ENCODE data around the gene PBX1.

PBX1 gene

DNA sequence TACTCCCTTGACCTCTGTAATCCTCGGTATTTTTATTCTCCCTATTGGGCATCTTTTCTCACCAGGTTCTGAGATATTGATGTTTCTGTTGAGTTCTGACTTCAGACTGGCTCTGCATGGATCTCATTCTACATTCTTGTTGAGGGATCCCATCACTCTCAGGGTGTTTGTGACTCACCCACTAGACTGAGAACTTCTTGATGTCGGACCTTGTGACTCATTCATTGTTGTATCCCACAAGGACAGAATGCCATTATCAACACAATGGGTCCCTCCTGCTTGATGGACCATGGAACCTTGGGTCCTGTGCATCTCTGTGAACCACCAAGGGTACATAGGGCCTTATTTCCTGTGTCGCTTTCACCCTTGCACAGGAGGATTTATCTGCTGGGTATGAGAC lies 174.1 kb downstream of the PBX1 start:
- DNase-seq: no peak

DNA sequence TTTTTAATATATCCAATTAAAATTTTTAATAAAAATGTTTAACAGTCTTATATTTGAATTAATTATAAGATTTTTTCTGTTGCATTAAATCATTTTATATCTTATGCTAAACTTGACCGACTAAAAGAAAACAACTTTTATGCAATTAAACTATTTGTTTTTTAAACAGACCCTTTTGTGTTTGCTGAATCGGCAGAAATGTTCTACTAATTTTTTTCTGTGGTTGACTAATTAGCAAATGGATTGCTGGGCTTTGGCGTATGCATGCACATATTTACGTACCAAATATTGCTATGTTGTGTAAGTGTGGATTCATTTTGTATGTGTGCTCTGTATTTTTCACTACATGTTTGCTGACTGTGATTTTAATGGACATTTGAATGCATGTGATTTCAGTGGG lies 174.8 kb downstream of the PBX1 start:
- no peak for DNase-seq

DNA sequence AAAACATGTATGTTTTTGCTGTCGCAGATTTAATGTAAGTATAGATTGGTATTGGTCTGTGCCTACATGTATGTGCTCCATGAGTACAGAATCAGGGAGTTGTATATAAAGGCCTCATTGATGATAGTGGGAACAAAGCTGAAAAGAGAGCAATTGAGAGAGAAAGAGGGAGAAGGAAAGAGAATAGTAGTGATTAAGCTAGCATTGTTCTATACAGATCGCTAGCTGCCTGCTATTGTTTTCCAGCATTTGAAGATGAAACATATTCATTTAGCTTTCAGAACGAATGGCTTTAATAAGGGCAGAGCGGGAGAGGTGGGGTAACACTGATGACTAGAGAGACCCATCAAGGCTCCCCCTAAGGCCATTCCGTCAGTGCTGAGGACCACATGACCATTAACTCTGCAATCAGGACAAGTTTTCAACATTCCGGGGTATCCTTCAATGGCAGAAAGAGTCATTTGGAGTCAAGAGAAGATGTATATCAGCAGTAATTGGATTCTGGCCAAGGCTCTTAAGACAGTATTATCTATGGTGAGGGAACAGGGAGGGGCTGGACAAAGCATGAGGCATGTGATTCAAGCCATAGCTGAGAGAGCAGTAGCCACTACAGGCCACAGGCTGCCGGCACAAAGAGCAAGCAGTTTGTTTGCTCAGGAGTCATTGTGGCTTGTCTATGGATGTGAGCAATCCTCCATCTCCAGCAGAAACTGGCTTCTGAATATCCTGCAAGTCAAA lies 176.5 kb downstream of the PBX1 start:
- DNase-seq: no peak

DNA sequence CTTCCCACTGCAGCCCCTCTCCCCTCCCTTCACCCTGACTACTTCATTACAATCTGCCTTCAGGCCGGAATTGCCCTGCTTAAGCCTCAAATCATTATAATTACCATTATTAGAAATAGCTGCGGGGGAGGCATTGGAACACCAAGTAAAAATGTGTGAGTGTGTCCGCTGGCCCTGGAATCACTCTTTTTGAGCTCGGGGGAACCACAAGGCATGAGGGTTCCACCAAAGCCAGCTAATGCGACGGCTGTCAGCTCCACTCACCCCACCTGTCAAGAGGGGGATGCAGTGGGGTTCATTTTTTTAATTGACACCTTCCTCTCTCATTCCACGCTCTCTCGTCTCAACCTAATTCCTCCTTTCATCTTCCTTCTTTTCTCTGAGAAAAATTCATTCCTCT lies 177.2 kb downstream of the PBX1 start:
- no peak for DNase-seq

DNA sequence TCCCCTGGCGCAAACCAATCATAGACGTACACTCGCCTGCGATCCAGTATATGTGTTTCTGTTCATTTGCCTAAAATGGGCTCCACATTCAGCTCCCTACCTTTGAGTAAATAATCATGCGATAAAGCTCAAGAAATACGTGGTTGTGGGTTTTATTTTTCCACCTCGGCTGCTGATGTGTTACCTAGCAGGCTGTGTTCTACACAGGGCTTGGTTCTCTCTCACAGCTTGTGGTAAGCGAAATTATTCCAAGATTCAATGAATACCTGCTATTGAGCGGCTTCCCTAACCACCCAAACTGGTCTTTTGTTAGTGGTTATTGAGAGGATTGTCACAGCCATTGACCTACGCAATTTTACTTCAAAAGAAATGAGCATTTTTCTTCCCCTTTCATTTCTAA lies 180.2 kb downstream of the PBX1 start:
- no peak for DNase-seq

DNA sequence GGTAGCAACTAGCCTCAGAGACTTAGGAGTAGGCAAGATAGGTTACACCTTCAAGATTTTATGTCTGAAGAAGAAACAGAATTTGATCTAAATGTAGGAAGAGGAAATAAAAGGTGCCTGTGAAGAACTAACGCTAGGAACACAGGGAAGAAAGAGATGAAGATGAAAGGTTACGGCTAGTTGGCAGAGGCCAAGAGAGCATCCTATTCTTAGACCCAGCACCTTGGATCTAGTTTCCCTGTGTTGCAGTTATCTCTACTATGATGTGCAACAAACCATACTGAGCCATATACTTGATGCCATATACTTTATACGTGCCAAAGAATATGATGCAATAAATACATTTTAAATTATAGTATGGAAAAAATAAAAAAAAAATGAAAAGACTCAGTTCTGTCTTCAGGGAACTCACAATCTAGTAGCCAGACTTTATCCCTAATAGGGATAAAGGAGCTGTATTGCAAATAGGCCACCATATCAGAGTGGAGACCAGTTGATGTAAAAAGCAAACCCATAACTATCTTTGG lies 181.1 kb downstream of the PBX1 start:
- DNase-seq: no peak

DNA sequence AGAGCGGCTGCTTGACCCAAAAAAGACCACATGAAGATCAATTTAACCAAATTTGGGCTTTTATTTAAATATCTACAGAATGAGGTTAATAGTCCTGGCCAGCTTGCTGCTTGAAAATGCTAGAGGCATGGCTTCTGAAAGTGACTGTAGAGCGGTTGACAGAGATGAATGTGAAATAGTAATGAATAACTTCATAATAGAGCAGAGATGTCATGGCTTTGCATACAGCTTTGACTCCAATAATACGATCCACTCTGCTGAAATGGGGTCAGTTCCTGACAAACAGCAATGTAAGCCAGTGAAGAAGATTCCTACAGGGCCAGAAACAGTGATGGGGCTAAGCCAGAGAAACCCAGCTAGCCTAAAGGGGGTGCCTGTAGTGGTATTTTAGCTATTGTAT lies 183.8 kb downstream of the PBX1 start:
- DNase-seq: no peak

DNA sequence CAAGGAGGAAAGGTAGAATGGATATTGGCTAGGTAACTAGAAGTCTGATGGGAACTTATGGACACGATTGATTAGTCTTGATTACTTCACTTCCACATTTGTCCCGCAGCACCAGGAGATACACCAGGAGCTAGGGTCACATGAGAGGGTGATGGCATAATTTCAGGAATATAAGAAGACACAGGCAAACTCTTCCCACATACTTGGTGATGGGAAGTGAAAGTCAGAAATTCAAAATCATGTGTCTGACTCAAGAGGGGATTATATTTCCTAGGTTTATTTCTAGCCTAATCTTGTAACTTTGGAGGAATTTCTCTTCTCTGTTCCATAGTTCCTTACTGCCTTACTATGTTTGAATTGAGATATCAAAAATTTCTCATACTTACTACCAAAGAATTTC lies 185.0 kb downstream of the PBX1 start:
- DNase-seq: no peak

DNA sequence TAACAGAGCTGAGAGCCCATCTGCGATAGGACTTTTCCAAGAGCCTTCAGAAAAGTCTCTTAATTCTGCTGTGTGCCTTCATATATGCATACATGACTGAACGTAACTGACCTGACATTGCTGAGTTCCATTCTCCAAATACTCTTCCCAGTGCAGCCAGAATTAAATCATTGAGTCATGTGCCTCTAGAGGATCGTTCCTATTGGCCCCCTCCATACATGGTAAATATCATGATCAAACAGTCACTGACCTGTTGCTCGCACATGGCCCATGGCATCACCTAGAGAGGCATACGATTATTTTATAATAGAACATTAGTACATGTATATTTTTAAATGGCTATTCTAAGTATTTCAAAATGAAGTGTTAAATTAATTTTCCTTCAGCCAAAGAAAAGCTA lies 186.8 kb downstream of the PBX1 start:
- DNase-seq: no peak

DNA sequence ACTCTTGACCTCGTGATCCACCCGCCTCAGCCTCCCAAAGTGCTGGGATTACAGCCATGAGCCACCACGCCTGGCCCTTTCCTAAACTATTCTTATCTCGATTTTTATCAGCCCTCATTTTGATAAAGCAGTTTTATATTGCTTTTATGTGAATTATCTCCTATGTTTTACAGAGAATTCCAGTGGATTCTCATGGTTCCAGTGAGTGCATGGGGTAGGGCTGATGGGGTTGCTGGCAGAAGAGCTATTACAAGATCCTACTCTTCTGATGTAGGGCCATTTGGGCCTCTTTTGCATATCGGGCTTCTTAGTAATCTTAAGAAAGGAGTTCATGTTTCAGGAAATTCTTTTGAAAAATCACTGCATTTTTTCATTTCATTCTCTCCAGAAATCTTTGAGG lies 187.6 kb downstream of the PBX1 start:
- DNase-seq: no peak

DNA sequence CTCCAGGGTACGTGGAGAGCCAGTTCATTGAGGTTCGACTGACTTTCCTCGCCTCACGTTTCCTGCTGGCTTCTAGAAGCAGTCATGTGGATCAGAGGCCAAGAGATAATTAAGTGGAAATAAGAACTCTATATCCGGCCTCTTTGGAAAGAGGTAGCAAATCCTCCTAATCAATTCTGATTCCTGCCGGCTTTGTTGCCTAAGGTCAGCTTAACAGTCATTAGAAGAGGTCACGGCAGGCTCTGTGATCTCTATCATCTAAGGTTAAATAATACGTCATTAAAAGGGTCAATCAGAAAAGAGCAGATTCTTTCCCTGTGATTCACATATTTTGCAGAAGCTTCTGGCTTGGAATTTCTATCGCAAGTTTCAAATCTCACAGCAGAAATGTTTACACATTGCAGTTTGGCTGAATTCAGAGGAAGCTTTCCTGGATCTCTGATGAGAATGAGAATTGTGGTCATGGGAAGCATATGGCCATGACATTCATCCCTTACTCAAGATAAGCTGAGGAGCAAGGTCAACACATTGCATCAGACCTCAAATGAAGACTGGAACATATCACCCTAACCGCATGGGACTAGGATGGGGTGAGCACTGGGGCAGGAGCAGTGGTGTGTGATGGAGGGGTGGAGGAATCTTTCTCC lies 189.4 kb downstream of the PBX1 start:
- DNase-seq: no peak

DNA sequence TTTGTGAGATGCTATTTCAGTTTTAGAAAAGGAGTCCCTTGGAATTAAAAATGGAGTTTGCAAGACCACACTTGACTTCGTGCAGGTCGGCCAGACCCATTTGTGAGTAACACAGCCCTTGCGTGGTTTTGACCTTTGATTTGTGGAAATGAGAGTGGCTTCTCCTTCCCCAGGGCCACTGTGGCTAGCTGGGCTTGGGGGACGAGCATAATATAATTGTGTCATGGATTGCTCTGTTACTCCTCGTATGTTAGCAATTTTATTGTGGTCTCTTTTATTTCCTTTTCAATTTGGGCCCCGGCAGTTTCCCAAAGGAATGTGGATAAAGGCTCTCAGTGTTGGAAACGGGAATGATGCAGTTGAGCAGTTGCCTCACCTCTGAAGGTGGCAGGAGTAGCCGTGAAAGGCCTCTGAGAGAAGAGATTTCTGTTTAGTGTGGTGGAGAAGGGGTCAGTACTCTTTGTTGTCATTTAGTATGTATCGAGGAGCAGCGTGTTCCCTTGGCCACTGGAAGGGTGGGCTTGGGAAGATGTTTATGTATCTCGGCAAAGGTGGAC lies 194.6 kb downstream of the PBX1 start:
- DNase-seq: no peak

DNA sequence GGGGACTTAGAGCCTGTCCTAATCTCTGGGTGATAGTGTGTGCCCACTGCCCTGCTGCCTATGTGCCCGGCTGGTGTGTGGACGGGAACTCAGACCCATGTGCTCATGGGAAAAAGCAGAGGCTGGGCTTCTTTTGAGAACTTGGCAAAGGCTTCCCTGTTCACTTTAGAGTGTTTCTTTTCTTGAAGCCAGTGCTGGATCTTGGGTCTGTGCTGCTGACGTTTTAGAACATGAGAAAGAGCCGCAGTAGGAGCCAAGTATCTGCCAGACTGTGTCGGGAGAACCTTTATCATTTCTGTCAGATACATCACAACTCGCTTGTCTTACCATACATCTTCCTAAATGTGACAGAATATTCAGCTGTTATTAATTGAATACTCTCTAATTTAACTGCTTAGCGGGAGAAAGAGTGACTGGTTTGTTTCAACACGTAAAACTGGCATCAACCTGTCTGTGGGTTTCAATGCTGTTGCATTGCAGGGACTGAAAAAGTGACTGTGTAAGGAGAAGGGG lies 195.2 kb downstream of the PBX1 start:
- no peak for DNase-seq

DNA sequence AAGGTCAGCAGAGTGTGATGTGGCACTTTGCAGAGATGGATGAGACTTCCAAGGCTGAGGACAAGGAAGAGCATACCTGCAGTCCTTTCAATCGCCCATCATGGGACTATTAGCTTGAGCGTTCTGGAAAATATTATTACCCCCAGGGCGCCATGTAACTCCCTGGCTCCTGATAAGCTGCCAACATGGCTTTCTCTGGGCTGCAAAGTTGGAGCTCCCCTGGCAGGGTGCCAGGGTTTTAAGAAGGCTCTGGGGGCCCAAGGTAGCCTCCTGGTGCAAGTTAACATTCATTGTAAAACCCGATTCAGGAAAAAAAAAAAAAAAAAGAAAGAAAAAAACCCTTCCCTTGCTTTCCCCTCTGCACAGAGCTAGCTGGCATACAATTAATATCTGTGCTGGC lies 196.7 kb downstream of the PBX1 start:
- no peak for DNase-seq

DNA sequence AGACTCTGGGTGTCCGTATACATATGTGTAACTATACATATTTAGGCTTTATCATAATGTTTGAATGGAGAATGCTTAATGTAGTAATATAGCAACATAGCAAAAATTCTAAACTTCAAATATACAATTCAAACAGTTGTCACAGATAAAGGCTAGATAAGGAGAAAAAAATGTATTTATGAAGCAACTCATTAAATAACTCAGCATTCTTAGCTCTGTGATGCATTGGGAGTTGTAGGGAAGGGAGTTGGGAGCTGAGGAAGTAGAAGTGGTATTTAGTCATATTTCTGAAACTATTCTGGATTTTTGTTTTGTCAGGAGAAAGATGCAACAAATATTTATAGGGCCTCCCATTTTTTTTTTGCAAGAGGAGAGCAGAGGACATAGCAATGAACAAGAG lies 197.8 kb downstream of the PBX1 start:
- DNase-seq: no peak

DNA sequence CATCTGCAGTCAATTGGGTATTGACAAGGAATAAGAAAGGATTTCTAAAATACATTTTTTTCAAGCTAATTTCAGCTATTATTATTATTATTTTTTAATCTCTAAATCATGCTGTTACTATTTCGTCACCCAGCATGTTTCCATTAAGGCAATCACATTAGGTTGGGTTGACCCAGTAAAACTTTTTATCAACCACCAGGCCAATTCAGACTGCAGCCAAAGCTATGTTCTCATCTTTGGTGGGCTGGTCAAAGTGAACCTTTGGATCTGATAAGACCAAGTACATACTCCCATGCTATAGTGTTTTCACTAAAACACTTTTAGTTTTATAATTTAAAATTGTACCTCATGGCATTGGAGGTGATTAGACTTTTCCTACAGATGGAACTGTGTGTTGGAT lies 198.6 kb downstream of the PBX1 start:
- no peak for DNase-seq

DNA sequence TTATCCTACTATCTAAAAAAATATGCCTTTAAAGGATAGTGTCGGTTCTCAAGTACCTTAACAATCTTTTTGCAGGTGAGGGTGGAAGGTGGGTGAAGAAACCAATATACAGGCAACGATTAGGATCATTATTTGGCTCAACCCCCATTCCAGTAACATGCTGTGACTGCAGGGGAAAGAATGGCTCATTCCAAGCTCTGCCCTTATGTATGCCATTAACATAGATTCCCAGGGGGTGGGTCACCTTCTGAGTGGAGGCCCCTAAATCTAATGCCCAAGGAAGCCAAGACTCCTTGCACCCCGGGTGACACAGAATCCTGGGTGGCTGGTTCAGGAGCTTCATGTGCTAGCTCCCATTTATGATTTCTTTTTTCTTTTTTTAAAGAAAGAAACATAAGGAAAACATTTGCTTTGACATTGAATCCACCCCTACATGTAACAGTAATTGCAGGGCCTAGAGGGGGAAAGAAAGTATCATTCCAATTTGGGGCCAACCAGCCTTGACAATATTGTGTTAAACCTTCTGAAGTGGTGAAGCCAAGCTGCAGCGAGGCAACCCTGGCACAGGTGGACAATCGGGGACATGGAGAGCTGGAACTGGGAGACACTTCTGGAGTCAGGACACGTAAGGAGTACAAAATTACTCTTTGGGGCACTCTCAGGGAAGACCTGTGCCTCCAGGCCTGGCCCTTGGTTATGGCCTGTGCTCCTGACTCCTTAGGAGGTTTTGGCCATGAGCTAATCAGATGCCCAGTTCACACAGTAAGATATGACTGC lies 200.3 kb downstream of the PBX1 start:
- DNase-seq: no peak

DNA sequence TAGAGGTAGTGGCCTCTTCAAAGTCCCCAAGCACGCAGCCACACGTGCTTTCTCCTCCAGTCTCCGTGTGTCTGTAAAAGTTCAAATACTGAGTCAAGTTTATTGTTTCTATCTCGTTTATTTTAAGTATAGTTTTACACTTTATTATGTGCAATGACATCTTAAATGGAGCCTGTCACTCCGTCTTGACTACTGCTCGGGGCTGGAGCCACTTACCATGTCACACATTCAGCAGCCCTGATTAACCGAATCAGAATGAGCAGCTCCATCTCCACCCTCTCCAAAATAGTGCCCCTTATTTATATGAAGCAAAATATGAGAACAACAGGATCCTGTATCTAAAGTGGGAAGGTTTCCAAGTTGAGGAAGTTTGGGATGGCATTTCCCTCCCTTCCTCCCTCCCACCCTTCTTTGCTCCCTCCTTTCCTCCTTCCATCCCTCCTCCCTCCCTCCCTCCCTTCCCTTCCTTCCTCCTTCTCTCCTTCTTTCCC lies 201.0 kb downstream of the PBX1 start:
- DNase-seq: no peak

DNA sequence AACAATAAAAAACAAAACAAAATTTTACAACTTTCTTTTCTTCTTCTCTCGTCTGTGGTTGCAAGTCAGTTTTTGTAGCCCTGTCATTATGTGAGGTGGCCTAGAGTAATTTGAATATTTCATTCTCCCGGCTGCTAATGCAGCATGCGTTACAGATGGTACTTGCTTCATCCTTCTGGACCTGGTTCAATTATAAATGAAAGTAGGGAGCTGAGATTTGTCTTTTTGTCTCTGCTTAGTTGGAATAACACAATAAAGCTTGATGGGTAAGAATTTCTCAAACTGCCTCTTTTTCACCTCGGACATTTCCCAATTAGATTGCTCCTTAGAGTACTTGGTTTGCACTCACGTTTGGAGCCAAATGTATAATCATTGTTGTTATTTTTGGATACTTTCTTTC lies 201.6 kb downstream of the PBX1 start:
- DNase-seq: no peak

DNA sequence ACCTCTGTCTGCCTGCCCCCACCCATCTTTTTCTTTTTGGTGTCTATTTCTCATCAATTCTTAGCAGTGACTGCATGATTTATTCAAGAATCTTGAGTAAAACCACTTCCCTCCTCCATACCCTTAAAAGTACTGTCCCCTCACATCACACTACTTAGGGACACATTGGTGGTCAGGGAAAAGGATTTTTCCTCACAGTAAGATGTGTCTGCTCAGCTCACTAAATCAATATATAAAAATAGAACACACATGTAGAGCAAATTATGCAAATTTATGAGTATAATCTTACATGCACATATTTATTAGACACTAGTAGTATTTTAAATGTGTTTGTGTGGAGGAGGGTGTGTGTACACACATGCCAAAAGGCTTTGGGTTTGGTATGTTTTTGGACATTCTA lies 202.0 kb downstream of the PBX1 start:
- no peak for DNase-seq

DNA sequence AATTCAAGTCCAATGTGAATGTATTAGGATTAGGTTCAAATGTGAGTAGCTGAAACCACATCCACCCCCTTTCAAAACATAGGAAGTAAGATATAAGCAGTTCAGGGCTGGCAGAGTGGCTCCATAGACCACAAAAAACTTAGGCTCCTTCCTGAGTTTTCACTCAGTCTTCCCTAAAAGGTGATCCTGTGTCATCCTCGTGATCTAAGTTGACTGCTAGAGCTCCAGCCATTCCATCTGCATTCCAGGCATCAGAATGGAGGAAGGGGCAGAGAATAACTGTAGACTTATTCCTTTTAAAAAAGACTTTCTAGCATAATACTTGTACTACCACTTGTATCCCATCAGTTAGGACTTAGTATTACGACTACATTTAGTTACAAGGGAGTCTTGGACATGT lies 204.1 kb downstream of the PBX1 start:
- DNase-seq: no peak

DNA sequence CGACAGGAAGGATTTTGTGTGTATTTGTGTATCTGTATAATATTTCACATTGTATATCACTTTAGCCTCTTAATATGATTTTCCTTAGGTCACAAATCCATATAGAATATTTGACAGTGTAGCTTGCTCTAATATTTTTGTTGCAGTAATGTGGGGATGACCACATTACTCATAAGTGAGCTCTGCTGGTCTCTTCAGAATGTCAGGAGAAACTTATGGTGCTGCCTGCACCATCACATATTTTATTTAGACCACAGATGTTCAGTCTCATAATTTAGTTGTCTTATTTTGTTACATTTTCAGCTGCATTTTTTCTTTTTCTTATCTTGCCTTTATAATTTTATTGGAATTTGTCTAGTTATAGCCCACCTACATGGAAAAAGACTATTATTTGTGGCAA lies 205.3 kb downstream of the PBX1 start:
- no peak for DNase-seq

DNA sequence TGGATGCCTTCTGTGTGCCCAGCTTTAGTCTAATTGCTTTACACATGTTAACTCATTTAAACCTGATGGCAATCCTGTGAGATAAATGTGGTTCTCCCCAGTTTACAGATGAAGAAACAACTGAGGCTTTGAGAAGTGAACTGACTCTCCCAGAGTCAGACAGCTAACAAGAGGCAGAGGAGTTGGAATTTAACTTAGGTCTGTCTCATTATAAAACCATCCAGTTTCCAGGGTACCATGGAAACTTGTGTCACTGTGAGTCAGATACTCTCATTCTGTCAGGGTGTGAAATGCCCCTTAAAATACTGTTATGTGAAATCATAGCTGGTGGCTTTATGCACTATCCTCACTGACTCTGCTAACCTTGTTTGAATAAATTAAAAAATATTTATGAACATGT lies 206.6 kb downstream of the PBX1 start:
- DNase-seq: no peak
